HL-60 (cell line): ENCODE data around the gene IMP4.

Experiments used
- DNase-seq, 2 experiments: peaks; one replicate each; pipeline ENCODE4 v3.0.0-alpha.2; 2010 to 2020; ENCODE audit warnings: low read depth in 1 of 2, low spot score in 1 of 2
- H3K27ac ChIP-seq: fragments of 250-450 bp; sonication (Bioruptor Pico); replicated peaks from 2 replicates; pipeline ENCODE4 v1.5.1; 2020; ENCODE audit warnings: mild to moderate bottlenecking, moderate library complexity
- H3K27me3 ChIP-seq: fragments of 250-450 bp; sonication (Bioruptor Pico); 2 replicates; pipeline ENCODE4 v1.5.1; 2021; ENCODE audit warnings: mild to moderate bottlenecking, moderate library complexity; ENCODE audit not compliant: insufficient read depth, poor library complexity, severe bottlenecking
- H3K4me3 ChIP-seq: replicated peaks from 2 replicates; pipeline ENCODE4 v1.5.1; 2011; ENCODE audit warnings: mild to moderate bottlenecking, control low read depth, low read length; ENCODE audit not compliant: insufficient read depth
- GABPA ChIP-seq: IDR thresholded peaks from 2 replicates; pipeline ENCODE4 v1.6.1; 2012; ENCODE audit warnings: low read depth
- POLR2AphosphoS5 ChIP-seq: IDR thresholded peaks from 2 replicates; pipeline ENCODE4 v1.6.1; 2012; ENCODE audit warnings: low read depth
- REST ChIP-seq: IDR thresholded peaks from 2 replicates; pipeline ENCODE4 v1.6.1; 2012; ENCODE audit warnings: low read depth; ENCODE audit not compliant: insufficient replicate concordance
- SPI1 ChIP-seq: IDR thresholded peaks from 2 replicates; pipeline ENCODE4 v1.6.1; 2012; ENCODE audit warnings: low read depth, mild to moderate bottlenecking, borderline replicate concordance
- TF ChIP-seq, protein P1 (sequence below): IDR thresholded peaks from one replicate; pipeline ENCODE4 v1.5.1; 2011; ENCODE audit warnings: low read length, control low read depth, inconsistent platforms; ENCODE audit not compliant: insufficient read depth

The IMP4 gene

DNA sequence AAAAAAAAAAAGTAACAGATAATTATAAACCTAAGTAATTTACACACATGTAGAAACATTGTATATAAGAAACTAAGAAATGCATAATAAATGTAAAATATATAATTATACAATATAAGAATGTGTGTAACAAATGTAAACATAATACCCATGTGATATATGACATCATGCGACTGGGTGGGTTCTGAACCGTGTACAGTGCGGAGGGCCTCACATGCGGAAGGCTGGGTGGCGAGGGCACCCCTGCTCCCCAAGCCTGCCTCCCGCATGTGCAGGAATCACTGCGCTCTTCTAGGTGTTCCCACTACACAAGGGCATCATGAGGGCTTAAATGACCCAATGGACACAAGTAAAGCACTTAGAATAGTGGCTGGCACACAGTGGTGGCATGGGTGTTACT, 15.2 kb downstream of the IMP4 start:
- Histone ChIP-seq H3K27me3 (no peaks in the 10 kb centered on the region), H3K4me3 (no peak overlapping the region), H3K27ac (no peak overlapping the region)
- TF ChIP-seq, protein P1, sequence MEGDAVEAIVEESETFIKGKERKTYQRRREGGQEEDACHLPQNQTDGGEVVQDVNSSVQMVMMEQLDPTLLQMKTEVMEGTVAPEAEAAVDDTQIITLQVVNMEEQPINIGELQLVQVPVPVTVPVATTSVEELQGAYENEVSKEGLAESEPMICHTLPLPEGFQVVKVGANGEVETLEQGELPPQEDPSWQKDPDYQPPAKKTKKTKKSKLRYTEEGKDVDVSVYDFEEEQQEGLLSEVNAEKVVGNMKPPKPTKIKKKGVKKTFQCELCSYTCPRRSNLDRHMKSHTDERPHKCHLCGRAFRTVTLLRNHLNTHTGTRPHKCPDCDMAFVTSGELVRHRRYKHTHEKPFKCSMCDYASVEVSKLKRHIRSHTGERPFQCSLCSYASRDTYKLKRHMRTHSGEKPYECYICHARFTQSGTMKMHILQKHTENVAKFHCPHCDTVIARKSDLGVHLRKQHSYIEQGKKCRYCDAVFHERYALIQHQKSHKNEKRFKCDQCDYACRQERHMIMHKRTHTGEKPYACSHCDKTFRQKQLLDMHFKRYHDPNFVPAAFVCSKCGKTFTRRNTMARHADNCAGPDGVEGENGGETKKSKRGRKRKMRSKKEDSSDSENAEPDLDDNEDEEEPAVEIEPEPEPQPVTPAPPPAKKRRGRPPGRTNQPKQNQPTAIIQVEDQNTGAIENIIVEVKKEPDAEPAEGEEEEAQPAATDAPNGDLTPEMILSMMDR, result no peak
- TF ChIP-seq SPI1 (no peak), POLR2AphosphoS5 (no peak), GABPA (no peak), REST (no peak)
- DNase-seq, result no peak

- DNase-seq, result no peak
- no peak for TF ChIP-seq POLR2AphosphoS5
- TF ChIP-seq SPI1, result no peak
- TF ChIP-seq GABPA, result no peak
- TF ChIP-seq, protein P1, result no peak
- no peak for TF ChIP-seq REST
Observed at GRCh38 chr2:130358420-130359350, 16.0 kb downstream of the IMP4 start.

GRCh38 chr2:130359466-130359865, 16.8 kb downstream of the IMP4 start:
- Histone ChIP-seq H3K4me3 (no peak overlapping the region), H3K27ac (no peak overlapping the region), H3K27me3 (no peaks in the 10 kb centered on the region)
- no peak for DNase-seq
- TF ChIP-seq GABPA (no peak), POLR2AphosphoS5 (no peak), REST (no peak), SPI1 (no peak)
- TF ChIP-seq, protein P1, result no peak

More at GRCh38 chr2:130358420-130359350, 16.0 kb downstream of the IMP4 start:
- no peak overlapping the region for H3K4me3 ChIP-seq
- H3K27ac ChIP-seq, result no peak overlapping the region
- no peaks in the 10 kb centered on the region for H3K27me3 ChIP-seq
